DMS53 (cell line): ENCODE results near the gene PDE6B.

Experiments
- DNase-seq: peaks from one replicate; lab custom pipeline; 2025; lab: John Stamatoyannopoulos, UW

PDE6B gene

DNA sequence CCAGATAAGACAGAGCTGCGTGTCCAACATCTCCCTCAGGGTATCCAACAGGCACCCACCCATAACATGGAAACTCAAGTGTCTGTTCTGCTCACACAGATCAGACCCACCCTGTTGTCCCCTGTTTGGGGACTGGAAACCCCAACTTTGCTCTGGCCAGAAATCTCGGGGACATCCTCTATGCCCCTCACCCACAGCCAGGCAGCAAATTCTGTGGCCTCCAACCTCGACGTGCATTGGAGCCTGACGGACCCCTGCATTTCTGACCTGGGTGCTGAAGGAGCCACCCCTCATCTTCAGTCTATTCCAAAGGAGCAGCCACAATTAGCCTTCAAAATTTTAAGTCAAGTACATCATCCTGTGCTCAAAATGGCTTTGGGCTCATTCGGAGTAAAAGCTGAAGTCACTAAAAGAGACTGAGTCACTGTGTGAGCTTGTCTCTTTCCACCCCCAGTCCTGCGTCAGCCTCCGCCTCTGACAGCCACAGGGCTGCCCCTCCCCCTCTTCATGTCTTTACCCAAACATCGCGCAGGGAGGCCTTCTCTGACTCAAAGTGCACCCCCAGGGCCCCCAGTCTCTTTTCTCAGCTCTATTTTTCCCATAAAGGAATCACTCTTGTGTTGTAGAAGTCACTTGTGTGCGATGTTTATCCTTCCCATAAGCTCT is 24.4 kb upstream of the PDE6B start:
- no peak for DNase-seq

DNA sequence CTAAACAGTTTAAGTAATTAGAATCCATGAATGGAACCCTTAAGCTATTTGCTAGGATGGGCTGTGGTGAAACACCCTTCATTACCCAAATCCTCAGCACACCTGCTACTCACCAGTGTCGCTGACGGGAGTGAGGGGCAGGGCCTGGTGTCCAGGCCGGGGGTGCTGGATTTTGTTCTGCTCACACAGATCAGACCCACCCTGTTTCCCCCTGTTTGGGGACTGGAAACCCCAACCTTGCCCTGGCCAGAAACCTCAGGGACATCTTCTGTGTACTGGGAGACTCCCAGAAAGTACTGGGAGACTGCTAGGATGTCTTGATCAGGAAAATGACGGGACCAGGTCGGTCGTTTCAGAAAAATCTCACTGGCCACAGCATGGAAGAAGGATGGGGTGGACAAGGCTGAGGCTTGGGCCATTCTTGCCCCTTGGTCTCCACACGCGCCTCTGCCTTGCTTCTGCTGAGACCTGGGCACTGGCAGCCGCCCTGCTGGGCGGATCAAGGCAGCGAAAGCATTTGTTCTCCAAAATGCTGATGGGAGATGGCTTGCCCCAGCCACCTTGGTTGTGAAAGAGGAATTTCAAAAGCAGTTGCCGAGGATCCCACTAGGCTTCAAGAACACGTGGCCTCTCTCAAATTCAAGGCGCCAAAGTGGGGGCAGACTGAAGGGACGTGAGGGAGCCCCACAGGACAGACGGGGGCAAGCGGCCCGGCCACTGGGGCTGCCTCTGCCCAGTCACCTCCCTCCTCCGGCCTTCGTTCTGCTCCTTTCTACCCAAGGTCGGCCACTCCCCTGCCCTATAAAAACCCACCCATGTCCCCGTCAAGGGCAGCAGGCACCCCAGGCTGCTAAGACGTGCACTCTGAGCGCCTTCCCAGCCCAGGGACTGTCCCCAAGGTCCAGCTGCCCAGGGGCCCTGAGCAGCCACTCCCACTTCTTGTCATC is 23.5 kb upstream of the PDE6B start:
- DNase-seq = no peak

DNA sequence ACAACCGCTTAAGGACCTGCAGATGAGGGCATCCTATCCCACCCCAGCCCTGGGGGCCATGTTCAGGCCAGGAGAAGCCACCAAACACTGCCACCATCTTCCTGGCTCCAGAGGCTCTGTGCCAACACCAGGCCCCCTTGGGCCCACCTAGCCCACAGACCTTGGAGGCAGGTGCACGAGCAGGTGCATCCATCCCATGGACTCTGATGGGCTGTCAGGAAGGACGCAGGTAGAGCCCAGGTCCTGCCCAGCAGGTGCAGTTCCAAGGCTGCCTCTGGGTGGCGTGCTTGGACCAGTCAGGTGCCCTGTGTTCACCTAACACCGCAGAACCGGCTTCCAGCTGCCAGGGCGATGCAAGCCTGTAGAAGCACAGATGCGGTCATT is 22.8 kb upstream of the PDE6B start:
- peak; percentile 98 for DNase-seq

- no peak for DNase-seq
These were observed 21.2 kb upstream of the PDE6B start for GRCh38 chr4:604131-604530.

DNA sequence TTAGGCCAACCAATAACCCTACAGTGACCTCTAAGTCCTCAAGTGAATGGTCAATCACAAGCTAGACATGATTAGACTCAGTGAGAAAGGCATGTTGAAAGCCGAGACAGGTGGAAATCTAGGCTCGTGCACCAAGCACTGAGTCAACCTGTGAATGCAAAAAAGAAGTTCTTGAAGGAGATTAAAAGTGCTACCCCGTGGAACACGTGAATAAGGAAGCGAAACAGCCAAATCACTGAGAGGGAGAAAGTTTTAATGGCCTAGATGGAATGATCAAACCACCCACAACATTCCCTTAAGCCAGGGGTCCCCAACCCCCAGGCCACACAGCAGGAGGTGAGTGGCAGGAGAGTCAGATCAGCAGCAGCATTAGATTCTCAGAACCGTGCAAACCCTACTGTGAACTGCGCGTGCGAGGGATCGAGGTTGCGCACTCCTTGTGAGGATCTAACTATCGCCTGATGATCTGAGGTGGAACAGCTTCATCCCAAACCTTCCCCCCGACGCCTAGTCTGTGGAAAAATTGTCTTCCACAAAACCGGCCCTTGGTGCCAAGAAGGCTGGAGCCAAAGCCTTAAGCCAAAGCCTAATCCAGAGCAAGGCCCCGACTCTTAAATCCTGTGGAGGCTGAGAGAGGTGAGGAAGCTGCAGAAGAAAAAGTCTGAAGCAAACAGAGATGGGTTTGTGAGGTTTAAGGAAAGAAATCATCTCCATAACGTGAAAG is 19.5 kb upstream of the PDE6B start:
- no peak for DNase-seq

DNA sequence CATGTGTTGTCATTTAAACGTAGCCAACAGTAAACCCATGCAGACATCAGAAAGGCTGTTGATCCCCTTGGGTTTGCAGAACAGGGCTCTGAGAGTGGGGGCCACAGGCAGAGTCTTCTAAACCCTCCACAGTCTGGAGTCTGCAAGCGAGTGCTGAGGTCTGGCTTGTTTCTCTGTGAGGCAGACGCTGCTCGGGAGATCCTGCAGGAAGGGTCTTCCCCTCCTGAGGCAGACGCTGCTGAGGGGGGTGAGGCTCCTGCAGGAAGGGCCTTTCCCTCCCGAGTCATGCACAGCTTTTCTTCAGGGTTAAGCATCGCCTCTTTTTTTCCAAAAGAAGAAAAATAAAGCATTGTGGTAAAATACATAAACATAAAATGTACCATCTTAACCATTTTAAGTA is 17.1 kb upstream of the PDE6B start:
- no peak for DNase-seq

- DNase-seq = peak; percentile 80
These were observed 15.8 kb upstream of the PDE6B start for GRCh38 chr4:609400-610050.

DNA sequence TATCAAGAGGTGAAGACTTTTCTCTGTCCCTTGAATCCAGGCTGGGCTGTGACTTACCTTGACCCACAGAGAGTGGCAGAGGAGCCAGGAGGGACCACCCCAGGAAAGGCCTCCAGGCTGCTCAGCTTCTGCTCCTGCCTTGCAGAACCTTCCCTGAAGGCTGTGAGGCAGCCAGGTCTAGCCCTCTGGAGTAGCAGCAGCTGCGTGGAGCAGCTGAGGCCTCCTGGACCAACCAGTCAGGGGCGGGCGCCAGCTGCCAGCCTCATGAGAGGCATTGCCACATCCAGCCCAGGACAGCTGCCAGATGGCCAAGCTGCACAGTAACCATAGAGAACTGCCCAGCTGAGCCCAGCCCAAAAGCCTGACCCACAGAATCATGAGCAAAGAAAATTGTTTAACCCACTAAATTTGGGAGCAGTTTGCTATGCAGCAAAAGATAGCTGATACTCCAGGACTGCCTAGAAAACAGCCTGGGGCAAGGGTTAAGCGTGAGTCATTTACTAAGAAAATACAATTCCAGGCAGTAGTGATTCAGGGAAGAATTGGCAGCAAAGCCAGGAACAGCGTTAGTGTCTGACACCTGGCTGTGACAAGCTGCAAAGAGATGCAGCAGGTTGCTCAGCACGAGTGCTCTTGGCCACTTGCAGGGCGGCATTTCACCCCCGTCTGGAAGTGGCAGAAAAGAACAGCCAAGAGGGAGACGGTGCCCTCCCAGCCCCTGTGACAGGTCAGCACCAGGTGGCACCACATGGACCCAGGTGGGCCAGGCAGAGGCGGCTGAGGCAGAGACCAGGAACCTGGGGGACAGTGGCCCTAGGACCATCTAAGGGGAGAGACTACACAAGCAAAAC is 14.7 kb upstream of the PDE6B start:
- DNase-seq = peak; percentile 99

- no peak for DNase-seq
These were observed 13.2 kb upstream of the PDE6B start for GRCh38 chr4:612052-612748.

GRCh38 chr4:612749-613125 is 12.6 kb upstream of the PDE6B start:
- no peak for DNase-seq

GRCh38 chr4:613126-613525 is 12.2 kb upstream of the PDE6B start:
- DNase-seq = no peak

GRCh38 chr4:616091-616490 is 9.3 kb upstream of the PDE6B start:
- DNase-seq = no peak

DNA sequence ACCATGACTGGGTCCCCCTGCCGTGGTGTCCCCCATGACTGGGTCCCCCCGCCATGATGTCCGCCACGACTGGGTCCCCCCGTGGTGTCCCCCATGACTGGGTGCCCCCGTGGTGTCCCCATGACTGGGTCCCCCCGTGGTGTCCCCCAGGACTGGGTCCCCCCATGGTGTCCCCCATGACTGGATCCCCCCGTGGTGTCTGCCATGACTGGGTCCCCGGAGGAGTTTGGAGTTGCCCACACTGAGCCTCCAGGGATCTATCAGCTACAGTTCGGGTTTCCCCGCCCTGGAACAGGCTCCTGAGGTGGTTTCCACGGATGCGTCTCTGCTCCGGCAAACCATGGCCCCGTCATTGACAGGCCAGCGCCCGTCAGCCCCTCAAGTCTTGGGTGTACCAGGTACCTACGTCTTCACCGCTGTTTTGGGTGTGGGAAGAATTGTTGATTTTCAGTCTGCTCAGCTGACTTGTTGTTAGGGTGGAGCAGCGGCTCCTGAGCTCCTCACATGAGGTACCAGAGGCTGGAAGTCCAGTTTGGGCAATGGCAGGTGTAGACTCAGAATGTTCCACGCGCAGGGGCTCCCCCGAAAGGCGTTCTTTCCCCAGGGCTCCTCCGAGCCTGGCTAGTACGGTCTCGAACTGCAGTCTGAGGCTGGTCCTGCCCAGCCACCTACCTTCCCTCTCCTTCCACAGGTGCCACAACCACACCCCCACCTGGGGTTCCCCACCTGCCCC is 8.3 kb upstream of the PDE6B start:
- DNase-seq = no peak

GRCh38 chr4:617644-618641 is 7.4 kb upstream of the PDE6B start:
- DNase-seq = no peak

- DNase-seq = no peak
These were observed 5.2 kb upstream of the PDE6B start for GRCh38 chr4:620201-620600.

- DNase-seq = no peak
These were observed 4.5 kb upstream of the PDE6B start for GRCh38 chr4:620851-621261.

DNA sequence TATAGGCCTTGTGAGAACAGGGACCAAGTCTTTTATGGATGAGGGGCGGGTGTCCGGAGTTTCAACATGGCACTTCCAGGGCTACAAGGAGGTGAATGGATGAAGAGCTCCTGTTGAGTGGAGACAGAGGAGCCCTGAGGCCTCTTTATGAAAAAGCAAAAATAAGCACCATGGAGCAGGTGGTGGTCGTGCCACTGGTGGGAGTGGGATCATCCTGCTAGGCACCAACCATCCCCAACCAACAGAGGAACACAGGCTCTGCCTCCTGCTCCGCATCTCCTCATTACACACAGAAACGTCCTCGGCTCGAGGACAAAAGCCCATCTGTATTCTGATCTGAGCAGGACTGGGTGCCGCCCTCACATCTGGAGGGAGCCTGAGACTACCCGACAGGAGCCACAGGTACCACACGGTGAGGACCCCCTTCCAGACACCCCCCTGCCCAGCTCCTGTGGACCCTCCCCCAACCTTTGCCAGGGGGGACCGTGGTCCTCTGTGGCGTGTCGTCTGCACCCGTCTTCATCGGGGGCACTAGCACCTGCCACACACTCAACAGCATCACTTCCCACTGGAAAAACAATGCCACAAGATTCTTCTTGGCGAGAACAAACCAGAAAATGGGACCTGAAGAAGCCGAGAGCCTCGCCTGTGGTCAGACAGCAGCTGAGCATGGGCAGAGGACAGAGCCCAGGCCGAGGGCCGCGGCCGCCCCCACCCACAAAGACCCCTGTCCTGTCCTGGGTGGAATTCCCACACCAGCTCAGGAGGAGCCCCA is 3.9 kb upstream of the PDE6B start:
- DNase-seq = no peak
